Activated naive CD4-positive, alpha-beta T cell treated with anti-CD3 and anti-CD28 coated beads, Interleukin-2, amount 10 ng/mL, durations not matched to agents 7 days and 5 days (primary cell): Measurements from ENCODE around the gene BLNK.

Experiments
- CTCF ChIA-PET: fragments of 350-600 bp; sonication (Branson Sonifier 250); formaldehyde crosslinking; loops from one replicate; lab custom pipeline; 2021; ENCODE audit warnings: antibody characterized with exemption; lab: Charles Lee
- DNase-seq: peaks from one replicate; pipeline ENCODE4 v3.0.0-alpha.2; 2020
- H3K27ac Mint-ChIP-seq: one replicate; pipeline ENCODE4 v1.8.0; 2021; ENCODE audit warnings: mild to moderate bottlenecking, moderate library complexity, mixed read lengths
- H3K27me3 Mint-ChIP-seq: one replicate; pipeline ENCODE4 v1.8.0; 2021; ENCODE audit warnings: mild to moderate bottlenecking, mixed read lengths
- H3K36me3 Mint-ChIP-seq: one replicate; pipeline ENCODE4 v1.8.0; 2021; ENCODE audit warnings: mixed read lengths
- H3K4me1 Mint-ChIP-seq: one replicate; pipeline ENCODE4 v1.8.0; 2021; ENCODE audit warnings: mixed read lengths
- H3K4me3 Mint-ChIP-seq: one replicate; pipeline ENCODE4 v1.8.0; 2021; ENCODE audit warnings: mild to moderate bottlenecking, moderate library complexity, mixed read lengths
- H3K9me3 Mint-ChIP-seq: one replicate; pipeline ENCODE4 v1.8.0; 2021; ENCODE audit warnings: mixed read lengths

The BLNK gene

DNA sequence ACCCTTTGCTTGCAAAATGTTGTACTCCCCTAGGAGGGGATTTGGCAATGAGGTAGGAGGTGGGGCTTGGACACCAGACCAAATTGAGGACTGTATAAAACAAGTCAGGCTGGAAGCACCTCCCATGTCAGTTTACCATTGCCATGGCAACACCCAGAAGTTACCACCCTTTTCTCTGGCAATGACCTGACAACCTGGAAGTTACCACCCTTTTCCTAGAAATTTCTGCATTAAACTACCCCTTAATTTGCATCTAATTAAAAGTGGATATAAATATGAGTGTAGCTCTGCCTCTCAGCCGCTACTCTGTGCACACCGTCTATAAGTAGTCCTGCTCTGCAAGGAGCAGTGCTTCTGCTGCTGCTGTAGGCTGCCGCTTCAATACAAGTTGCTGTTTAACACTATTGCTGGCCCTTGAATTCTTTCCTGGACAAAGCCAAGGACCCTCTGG lies 7.8 kb upstream of the BLNK start:
- Mint-ChIP-seq H3K9me3 (no peaks in the 10 kb centered on the region), H3K27me3 (no peaks in the 10 kb centered on the region), H3K27ac (no peak overlapping the region), H3K4me3 (no peak overlapping the region), H3K4me1 (no peaks in the 10 kb centered on the region), H3K36me3 (no peaks in the 10 kb centered on the region)
- CTCF ChIA-PET, result no interaction called here
- no peak for DNase-seq

DNA sequence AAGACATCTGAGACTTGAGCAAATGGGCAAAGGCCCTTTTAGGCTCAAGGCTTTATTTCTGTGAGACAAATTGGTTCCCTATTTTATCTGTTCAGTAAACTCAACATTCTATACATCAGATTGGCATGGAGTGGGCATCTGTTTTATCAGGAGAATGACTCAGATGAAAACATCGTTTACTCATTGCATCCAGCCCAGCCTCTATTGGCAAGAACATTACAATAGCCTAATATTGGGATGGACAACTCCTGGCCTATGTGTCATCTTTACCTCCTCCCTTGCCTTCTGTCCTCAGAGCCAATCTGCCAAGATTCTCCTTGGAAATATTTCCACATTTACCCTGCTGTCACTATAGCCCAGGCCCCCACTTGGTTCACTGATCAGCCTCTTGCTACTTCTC lies 5.5 kb upstream of the BLNK start:
- H3K4me3 Mint-ChIP-seq, result no peak overlapping the region
- H3K27ac Mint-ChIP-seq, result no peak overlapping the region
- no peak for DNase-seq
- no peaks in the 10 kb centered on the region for H3K9me3 Mint-ChIP-seq
- H3K36me3 Mint-ChIP-seq, result no peaks in the 10 kb centered on the region
- peaks cover 9% of the 10 kb centered on the region for H3K27me3 Mint-ChIP-seq
- CTCF ChIA-PET, result no interaction called here
- H3K4me1 Mint-ChIP-seq, result no peaks in the 10 kb centered on the region

DNA sequence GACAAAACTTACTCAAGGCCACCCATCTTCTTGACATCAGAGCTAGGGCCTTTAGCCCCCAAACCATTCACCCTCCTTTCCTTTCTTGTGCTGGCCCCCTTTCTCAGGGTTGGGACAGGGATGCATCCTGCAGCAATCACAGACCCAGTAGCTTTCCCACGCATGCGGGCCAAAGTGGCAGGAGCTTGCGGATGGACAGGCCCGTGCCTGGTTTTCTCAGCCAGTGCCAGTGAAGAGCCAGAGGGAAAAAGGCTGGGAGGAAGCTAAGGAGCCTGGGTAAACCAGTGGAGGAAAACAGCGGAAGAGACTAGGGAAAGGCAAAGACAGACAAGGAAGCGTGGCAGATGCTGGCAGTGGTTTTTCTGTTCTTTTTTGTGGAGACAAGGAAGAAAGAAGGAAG lies 5.1 kb upstream of the BLNK start:
- Mint-ChIP-seq H3K36me3 (no peaks in the 10 kb centered on the region), H3K27me3 (peaks cover 10% of the 10 kb centered on the region), H3K4me1 (no peaks in the 10 kb centered on the region), H3K9me3 (no peaks in the 10 kb centered on the region), H3K27ac (no peak overlapping the region), H3K4me3 (no peak overlapping the region)
- CTCF ChIA-PET, result no interaction called here
- no peak for DNase-seq

DNA sequence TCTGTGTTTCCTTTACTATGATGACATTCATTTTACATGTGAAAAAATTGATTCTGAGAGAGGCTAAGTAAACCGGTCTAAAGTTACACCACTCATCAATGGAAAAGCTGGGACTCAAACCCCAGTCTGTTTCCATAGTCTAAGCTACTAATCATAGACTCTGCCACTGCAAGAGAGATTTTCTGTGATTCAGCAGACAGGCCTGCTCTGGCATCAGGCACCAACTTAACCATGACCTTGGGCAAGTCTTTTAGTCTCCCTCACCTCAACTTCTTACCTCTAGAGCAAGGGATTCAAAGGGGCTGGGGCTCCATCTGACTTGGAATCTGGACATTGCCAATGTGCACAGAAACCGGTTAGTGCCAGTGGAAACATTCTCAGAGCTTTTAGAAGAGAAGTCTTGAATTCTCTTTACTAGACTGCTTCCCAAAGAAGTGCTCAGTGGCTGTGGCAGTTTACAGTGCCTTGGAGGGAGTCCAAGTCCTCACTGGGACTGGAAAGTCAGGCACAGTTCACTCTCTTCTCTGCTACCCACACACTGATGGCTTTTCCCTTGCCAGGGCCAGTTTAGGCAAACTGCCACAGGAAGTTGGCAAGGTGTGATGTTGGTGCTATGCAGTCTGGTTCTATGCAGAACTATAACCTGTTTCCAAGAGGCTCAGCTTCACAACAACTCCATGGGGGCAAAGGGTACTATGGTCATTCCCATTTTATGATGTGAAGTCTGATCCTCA lies 4.5 kb upstream of the BLNK start:
- Mint-ChIP-seq H3K27ac (no peak overlapping the region), H3K4me1 (no peaks in the 10 kb centered on the region), H3K27me3 (peaks cover 10% of the 10 kb centered on the region), H3K9me3 (no peaks in the 10 kb centered on the region), H3K4me3 (no peak overlapping the region), H3K36me3 (no peaks in the 10 kb centered on the region)
- DNase-seq, result no peak
- CTCF ChIA-PET, result no interaction called here

DNA sequence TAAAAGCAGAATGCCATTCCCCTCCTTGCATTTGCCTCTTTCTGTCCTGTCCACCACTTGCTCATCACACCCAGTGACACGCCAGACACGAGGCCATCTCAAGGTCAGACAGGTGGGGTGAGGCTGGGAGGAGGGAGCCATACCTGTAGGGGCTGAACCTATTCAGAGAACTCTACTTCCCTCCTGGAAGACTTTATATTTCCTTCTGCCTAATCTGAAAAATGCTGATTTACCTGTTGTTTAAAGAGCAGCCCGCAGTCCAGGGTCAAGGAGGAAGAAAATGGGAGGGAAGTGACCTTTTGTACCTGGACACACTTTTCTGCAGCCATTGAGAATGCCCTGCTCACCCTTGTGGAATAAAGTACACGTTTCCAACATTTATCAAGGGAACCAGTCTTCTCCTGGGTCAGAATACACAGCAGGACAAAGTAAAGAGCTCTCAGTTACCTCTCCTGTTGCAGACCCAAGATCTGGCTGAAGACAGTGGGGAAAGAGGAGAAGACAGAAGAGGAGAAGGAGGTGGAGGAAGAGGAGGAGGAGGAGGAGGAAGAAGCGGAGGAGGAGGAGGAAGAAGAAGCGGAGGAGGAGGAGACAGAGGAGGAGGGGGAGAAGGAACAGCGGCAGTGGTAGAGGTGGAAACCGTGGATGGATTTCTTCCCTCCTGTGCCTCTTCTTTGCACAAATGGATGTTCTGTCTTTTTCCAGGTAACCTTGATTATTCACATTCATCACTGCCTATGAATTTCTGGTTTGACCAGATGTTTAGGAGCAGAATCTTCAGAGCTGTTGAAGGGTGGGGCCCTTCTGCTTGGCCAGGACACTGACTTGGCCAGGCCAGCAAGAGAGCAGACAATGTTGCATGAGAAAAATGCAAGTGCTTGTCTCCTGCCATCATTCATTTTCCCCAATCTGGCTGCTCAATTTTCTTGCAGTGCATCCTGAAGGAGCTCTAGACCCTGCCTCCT lies 1.2 kb upstream of the BLNK start:
- DNase-seq, result no peak
- H3K4me1 Mint-ChIP-seq, result no peaks in the 10 kb centered on the region
- no peaks in the 10 kb centered on the region for H3K36me3 Mint-ChIP-seq
- no peak overlapping the region for H3K27ac Mint-ChIP-seq
- no peaks in the 10 kb centered on the region for H3K9me3 Mint-ChIP-seq
- H3K27me3 Mint-ChIP-seq, result peaks cover 10% of the 10 kb centered on the region
- CTCF ChIA-PET, result interaction anchor here (1.3 kb wide), 1 partner anchor 256 kb away, joined by 3 read pairs; no protein-coding TSS in a partner anchor
- no peak overlapping the region for H3K4me3 Mint-ChIP-seq

DNA sequence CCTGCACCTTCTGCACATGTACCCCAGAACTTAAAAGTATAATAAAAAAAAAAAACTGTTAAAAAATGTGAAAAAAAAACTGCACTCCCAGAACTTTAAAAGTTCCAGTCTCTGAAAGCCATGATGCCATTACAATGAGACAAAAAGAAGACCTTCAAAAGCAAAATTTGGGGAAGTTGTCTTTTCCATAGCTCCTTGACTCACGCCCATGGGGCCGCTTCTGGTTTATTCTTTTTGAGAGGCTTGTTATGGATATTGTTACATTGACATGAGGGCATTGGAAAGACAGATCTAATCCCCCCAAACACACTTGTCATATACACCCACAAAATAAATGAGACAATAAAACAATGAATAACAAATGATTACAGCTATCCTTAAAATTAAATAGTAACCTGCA lies 798 bp downstream of the BLNK start:
- CTCF ChIA-PET, result interaction anchor here (1.0 to 2.1 kb wide), 2 partner anchors 8 to 41 kb away, joined by 3 to 7 read pairs; no protein-coding TSS in a partner anchor
- H3K27ac Mint-ChIP-seq, result no peak overlapping the region

DNA sequence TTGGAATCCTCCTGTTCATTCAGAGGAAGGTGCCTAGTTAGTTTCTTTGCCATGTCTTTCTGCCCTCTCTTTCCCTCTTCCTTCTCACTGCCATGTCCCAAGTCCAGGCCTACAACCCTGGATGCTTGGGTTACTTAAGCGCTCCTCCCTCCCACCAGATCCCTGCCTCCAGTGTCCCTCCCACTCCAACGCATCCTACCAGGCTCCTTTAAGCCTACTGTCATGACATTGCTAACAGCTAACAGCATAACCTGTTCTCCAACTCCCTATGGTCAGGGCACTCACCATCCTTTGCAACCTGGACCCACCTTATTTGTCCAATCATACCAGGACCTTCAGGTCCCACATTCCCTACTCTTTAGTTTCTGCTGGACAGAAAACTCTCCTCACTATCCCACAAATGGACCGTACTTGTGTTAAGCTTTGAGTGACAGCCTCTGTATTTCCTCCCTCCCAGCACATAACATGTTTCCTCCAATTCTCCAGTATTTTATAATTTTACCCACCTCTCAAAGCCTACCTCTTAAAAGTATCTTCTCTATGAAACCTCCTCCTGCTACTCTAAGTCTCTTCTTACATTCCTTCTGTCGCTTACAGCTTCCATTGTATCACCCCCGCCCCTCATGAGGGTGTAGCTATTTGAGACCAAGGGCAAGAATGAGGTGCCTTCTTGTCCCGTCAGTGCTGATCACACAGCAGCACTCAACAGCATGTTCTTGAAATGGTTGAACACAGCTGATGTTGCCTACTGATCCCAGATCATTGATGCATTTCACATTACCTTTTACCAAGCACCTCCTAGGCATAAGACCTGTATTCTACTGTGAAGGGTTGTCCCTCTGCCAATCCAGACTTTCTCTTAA lies 1.7 kb downstream of the BLNK start:
- Mint-ChIP-seq H3K27me3 (peaks cover 16% of the 10 kb centered on the region), H3K36me3 (no peaks in the 10 kb centered on the region), H3K9me3 (no peaks in the 10 kb centered on the region), H3K27ac (no peak overlapping the region), H3K4me1 (no peaks in the 10 kb centered on the region), H3K4me3 (no peak overlapping the region)
- no peak for DNase-seq
- CTCF ChIA-PET, result interaction anchor here (0.6 to 2.1 kb wide), 2 partner anchors 40 to 71 kb away, joined by 4 to 7 read pairs; no protein-coding TSS in a partner anchor

More for the DNA sequence above, 798 bp downstream of the BLNK start:
- H3K27me3 Mint-ChIP-seq, result peaks cover 13% of the 10 kb centered on the region
- no peaks in the 10 kb centered on the region for H3K4me1 Mint-ChIP-seq
- no peaks in the 10 kb centered on the region for H3K9me3 Mint-ChIP-seq
- no peak for DNase-seq
- H3K4me3 Mint-ChIP-seq, result no peak overlapping the region
- H3K36me3 Mint-ChIP-seq, result no peaks in the 10 kb centered on the region

DNA sequence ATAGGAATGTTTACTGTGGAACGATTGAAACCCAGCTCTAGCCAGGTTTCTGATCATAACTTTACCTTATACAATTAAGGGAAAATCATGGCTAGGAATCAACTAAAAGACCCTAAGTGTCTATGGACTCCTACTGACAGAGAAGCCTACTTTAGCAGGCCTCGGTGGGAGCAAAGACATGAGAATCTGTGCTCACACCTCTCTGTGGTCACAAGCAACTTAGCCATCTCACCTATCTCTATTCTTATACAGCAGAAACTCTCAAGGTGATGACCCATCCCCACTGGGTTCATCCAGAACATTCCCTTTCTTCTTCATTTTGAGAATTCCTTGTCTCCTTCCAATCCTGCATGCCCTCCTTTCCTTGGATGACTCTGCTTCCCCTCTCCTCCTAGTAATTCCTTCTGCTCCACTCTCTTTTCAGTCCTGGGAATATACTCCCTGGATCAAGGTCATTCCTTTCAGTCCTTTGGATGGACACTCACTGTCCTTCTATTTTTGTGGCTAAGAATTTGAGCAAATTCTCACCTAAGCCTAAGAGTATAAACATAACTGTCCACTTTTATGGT lies 2.9 kb downstream of the BLNK start:
- Mint-ChIP-seq H3K27me3 (peaks cover 18% of the 10 kb centered on the region), H3K4me3 (no peak overlapping the region), H3K9me3 (no peaks in the 10 kb centered on the region), H3K36me3 (no peaks in the 10 kb centered on the region), H3K27ac (no peak overlapping the region), H3K4me1 (no peaks in the 10 kb centered on the region)
- DNase-seq, result no peak
- CTCF ChIA-PET, result no interaction called here

DNA sequence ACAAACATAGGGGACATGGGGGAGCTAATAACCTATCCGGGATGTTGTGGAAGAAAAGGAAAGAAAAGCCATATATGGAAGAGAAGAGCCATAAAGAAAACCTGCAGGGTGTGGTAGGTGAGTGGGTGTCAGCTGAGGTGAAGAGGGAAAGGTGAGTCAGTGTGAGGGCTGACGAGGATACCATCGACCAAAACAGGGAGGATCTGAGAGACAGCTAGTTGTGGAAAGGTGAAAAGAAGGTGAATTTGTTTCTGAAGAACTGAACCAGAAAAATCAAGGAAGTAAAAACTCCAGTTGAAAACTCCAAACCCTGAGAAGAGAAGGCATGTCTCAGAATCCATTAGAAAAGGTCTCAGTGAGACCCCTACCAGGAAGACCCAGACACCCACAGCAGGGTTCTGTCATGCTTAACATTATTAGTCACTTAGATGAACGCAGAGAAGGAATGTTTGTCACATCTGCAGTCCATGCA lies 4.1 kb downstream of the BLNK start:
- DNase-seq, result no peak
- CTCF ChIA-PET, result no interaction called here
- Mint-ChIP-seq H3K4me3 (no peak overlapping the region), H3K36me3 (no peaks in the 10 kb centered on the region), H3K4me1 (no peaks in the 10 kb centered on the region), H3K27ac (no peak overlapping the region), H3K27me3 (peaks cover 16% of the 10 kb centered on the region), H3K9me3 (no peaks in the 10 kb centered on the region)

DNA sequence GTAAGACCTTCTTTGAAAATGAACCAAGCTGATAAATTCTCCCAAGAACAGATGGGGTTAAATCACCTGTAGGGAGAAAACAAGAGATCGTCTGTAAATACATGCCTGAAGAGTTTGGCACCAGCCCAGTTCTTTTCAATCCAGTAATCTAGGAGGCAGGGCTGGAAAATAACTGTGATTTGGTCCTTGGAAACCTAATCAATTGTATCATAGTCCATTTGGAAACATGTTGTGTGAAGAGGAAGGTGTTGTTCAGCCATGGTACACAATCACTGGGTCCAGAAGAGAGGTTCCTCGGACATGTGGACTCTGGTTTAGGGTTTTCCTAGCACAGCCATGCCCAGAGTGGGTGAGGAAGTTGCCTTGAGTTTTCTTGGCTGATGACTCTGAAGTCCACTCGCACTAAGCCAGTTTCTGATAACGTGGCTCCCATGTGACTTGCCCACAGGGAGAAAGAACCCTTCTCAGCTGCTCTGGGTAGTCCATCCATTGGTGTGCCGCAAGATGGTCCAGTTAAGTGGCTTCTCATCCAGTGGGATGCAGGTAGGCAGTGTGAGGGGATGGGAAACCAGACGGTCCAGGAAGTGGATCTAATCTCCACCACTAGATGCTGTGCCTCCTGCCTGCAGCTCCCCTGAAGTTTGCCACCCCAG lies 5.1 kb downstream of the BLNK start:
- Mint-ChIP-seq H3K4me3 (no peak overlapping the region), H3K9me3 (no peaks in the 10 kb centered on the region), H3K4me1 (no peaks in the 10 kb centered on the region), H3K36me3 (no peaks in the 10 kb centered on the region), H3K27me3 (peaks cover 12% of the 10 kb centered on the region), H3K27ac (no peak overlapping the region)
- DNase-seq, result no peak
- CTCF ChIA-PET, result no interaction called here

DNA sequence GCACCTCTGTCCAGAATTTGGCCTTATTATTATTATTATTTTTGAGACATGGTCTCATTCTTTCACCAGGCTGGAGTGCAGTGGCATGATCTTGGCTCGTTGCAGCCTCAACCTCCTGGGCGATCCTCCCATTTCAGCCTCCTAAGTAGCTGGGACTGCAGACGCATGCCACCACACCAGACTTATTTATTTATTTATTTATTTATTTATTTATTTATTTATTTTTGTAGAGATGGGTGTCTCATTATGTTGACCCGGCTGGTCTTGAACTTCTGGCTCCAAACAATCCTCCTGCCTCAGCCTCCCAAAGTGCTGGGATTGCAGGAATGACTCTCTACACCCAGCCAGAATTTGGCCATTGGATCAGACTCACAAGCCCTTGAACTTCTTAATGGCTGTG lies 6.4 kb downstream of the BLNK start:
- H3K36me3 Mint-ChIP-seq, result no peaks in the 10 kb centered on the region
- no peak for DNase-seq
- H3K27ac Mint-ChIP-seq, result no peak overlapping the region
- no peaks in the 10 kb centered on the region for H3K9me3 Mint-ChIP-seq
- no peaks in the 10 kb centered on the region for H3K4me1 Mint-ChIP-seq
- H3K27me3 Mint-ChIP-seq, result peaks cover 12% of the 10 kb centered on the region
- no peak overlapping the region for H3K4me3 Mint-ChIP-seq
- CTCF ChIA-PET, result interaction anchor here (2.0 kb wide), 1 partner anchor 35 kb away, joined by 7 read pairs; no protein-coding TSS in a partner anchor

DNA sequence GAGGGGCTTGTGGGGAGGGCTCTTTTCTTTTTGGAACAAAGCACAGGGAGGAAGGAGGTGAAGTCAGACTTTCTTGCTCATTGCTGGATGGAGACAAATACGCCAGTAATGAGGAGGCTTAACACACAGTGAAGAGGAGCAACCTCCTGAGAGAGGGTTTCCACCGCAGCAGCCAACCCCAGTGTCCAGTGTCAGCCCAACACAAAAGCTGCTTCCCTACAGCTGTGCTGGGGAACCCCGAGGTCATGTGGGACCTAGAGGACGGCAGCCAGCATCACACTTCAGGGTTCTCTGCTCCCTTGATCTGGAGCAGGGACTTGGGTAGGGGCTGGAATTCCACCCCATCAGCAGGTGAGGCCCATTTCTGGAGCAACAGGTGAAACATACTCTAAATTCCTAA lies 7.7 kb downstream of the BLNK start:
- Mint-ChIP-seq H3K9me3 (no peaks in the 10 kb centered on the region), H3K36me3 (no peaks in the 10 kb centered on the region), H3K4me1 (no peaks in the 10 kb centered on the region), H3K27me3 (peaks cover 12% of the 10 kb centered on the region), H3K27ac (no peak overlapping the region), H3K4me3 (no peak overlapping the region)
- DNase-seq, result no peak
- CTCF ChIA-PET, result no interaction called here

DNA sequence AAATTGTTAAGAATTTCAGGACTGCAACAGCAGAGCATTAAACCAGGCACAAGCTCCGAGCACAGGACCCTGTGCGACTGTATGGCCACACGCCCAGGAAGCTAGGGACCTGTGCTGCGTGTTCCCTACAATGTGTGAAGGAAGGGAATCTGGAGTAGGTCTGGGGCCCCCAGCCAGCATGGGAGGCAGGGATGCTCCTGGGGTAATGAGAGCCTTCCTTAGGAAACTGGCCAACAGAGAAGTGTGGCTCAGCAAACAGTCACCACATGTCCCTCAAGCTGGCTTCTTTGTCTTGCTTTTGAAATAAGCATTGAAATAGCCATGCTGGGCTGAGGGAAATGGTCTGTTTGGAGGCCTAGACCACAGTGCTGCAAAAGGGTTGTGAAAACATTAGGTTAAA lies 8.2 kb downstream of the BLNK start:
- H3K9me3 Mint-ChIP-seq, result no peaks in the 10 kb centered on the region
- CTCF ChIA-PET, result no interaction called here
- no peaks in the 10 kb centered on the region for H3K36me3 Mint-ChIP-seq
- H3K4me3 Mint-ChIP-seq, result no peak overlapping the region
- no peak for DNase-seq
- no peaks in the 10 kb centered on the region for H3K4me1 Mint-ChIP-seq
- H3K27ac Mint-ChIP-seq, result no peak overlapping the region
- peaks cover 12% of the 10 kb centered on the region for H3K27me3 Mint-ChIP-seq
